Bronchus fibroblast of lung (primary cell): ENCODE data around the gene HIGD1C. TPM values are rescaled to one million over a fixed set of nuclear protein-coding genes. Genes with fewer than 3 reads are reported as not detected.

ENCODE experiments used
- total RNA-seq: library from RNA; depleted of rRNA; stranded (reverse); fragments of >200 nt; gene quantifications from 2 replicates; pipeline ENCODE4 v1.2.3, GENCODE V29; 2015

HIGD1C gene
- total RNA-seq: not detected in 2 replicates

GRCh38 chr12:50952510-50952909, at the start of gene HIGD1C:
HIGD1C (plus strand) TSS chr12:50952544; CDS start chr12:50953999, 1,455 bp downstream.

Other genes starting within 250 kb of the HIGD1C start
- gene ATF1, start 188.4 kb upstream of the HIGD1C start, total RNA-seq: 12.2 and 16.3 TPM in 2 replicates
- gene TMPRSS12, start 109.6 kb upstream of the HIGD1C start, total RNA-seq: not detected in 2 replicates
- 18.3 and 19.0 TPM in 2 replicates for gene SLC11A2, start 73.8 kb downstream of the HIGD1C start, total RNA-seq
- gene LETMD1, start 95.8 kb downstream of the HIGD1C start, total RNA-seq: 24.7 and 28.1 TPM in 2 replicates
- 12.6 and 15.0 TPM in 2 replicates for gene CSRNP2, start 131.1 kb downstream of the HIGD1C start, total RNA-seq
- gene TFCP2, start 220.6 kb downstream of the HIGD1C start, total RNA-seq: 7.6 and 8.5 TPM in 2 replicates